ENCODE measurements around the gene TADA2A.

GRCh38 chr17:37430051-37430627 is 23.5 kb downstream of the TADA2A start:
- TF ChIP-seq CTCF (conservative IDR thresholded peaks at IDR 0.05; ENCODE audit: low read length) (no peak), EZH2phosphoT487 (IDR thresholded peaks at IDR 0.05; ENCODE audit: borderline replicate concordance) (no peak)

All from Loucy (cell line).